Panc1 (cell line): ENCODE data around the gene CEMIP.

ENCODE experiments used
- CTCF ChIP-seq: fragments of 450-650 bp; IDR thresholded peaks from 2 replicates; pipeline ENCODE4 v1.5.1; 2017; ENCODE audit warnings: mild to moderate bottlenecking
- POLR2AphosphoS5 ChIP-seq: IDR thresholded peaks from 2 replicates; pipeline ENCODE4 v1.6.1; 2012; ENCODE audit warnings: mild to moderate bottlenecking, low read depth, low read length, moderate library complexity
- REST ChIP-seq, 2 experiments: IDR thresholded peaks; 2 replicates each; pipeline ENCODE4 v1.6.1; 2011 to 2012; ENCODE audit warnings: low read depth in 2 of 2, control low read depth in 1 of 2, low read length in 1 of 2, mild to moderate bottlenecking in 1 of 2, moderate library complexity in 1 of 2; ENCODE audit not compliant: insufficient read depth in 1 of 2
- SIN3A ChIP-seq: IDR thresholded peaks from 2 replicates; pipeline ENCODE4 v1.6.1; 2012; ENCODE audit warnings: low read depth, mild to moderate bottlenecking, low read length, moderate library complexity, borderline replicate concordance; ENCODE audit not compliant: insufficient read depth

- TF ChIP-seq CTCF (no peak), POLR2AphosphoS5 (no peak), REST (IDR thresholded peaks at IDR 0.05; ENCODE audit: insufficient read depth in 1 of 2, low read depth in 2 of 2, low read length in 1 of 2) (no peak), SIN3A (no peak)
Observed at GRCh38 chr15:80730926-80731325, 48.2 kb upstream of the CEMIP start.
